Kasumi-1 (cell line): Measurements from ENCODE around the gene DNAJC15.

Source experiments
- DNase-seq, 2 experiments: peaks; one replicate each; lab custom pipeline; 2025; lab: John Stamatoyannopoulos, UW

The DNAJC15 gene

DNA sequence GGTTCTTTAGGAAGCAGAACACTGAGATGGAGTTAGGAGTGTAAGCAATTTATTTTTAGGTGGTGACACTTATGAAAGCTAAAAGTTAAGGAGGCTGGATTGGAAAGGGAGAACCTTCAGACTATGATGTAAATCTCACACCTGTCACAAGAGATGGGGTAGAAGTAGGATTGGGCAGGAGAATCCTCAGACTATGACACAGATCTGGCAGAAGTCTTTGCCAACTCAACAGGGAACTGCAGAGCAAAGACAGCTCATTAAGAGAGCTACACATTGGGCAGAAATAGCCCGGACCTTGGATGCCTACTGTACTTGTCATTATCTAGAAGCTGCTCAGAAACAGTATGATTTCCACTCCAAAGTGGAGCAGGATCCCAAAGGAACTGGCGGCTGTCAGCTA is 134.4 kb downstream of the DNAJC15 start:
- DNase-seq, result no peak

DNA sequence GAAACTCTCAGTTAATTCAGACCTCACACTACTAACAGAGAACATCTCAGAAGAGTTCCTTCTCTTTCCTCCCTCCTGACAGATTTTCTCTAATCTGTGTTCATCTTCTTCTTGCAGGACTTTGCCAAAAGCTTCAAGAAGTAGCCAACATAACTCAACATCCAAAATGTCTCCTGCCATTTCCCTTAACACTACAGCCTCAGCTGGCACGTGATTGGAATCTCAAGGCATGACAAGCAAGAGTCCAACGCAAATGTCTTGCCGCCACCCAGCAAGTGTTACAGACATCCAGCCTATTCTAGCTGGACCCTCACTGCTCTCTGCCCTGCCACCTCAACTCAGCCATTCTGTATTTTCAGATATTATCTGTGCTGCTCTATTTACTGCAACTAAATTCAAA is 135.1 kb downstream of the DNAJC15 start:
- no peak for DNase-seq

GRCh38 chr13:43159026-43159461 is 135.7 kb downstream of the DNAJC15 start:
- DNase-seq, result no peak
